ENCODE measurements around the gene MTHFD1L. TPM values are rescaled to one million over a fixed set of nuclear protein-coding genes. Genes with fewer than 3 reads are reported as not detected.

MTHFD1L gene
- total and polyA plus RNA-seq, 2 donors (not counting 3 experiments of a cell fraction or from before 2014, with no cell fraction given) = 40.2 to 120 TPM

- intact Hi-C loops (cut with micrococcal nuclease) = no loop called here
These were observed 136.6 kb downstream of the MTHFD1L start for GRCh38 chr6:151002057-151002450.

More at GRCh38 chr6:151002057-151002450, 136.6 kb downstream of the MTHFD1L start:
- Histone ChIP-seq H3K4me3 (replicated peaks in 1 of 3; ENCODE audit: insufficient read depth in 1 of 3, low read depth in 1 of 3, low read length in 3 of 3) (no peak overlapping the region), H3K9me1 (replicated peaks; ENCODE audit: control insufficient read depth, extremely low read depth, insufficient read depth, low read length) (no peaks in the 10 kb centered on the region), H2AFZ (ENCODE audit: low read depth, low read length) (no peak overlapping the region), H4K20me1 (replicated peaks; ENCODE audit: control insufficient read depth, extremely low read depth, insufficient read depth, low read length) (no peaks in the 10 kb centered on the region), H3K79me2 (ENCODE audit: control insufficient read depth, insufficient read depth, low read length) (peaks cover 13% of the 10 kb centered on the region), H3K9ac (replicated peaks; ENCODE audit: extremely low read depth, insufficient read depth, low read length) (no peak overlapping the region), H3K4me2 (ENCODE audit: insufficient read depth, low read length) (no peak overlapping the region), H3K36me3 (ENCODE audit: control insufficient read depth in 2 of 2, extremely low read depth in 1 of 2, insufficient read depth in 2 of 2, low read length in 2 of 2) (no peaks in the 10 kb centered on the region), H3K27me3 (ENCODE audit: control insufficient read depth in 2 of 2, insufficient read depth in 2 of 2, low read length in 2 of 2) (no peaks in the 10 kb centered on the region), H3K4me1 (ENCODE audit: control insufficient read depth, extremely low read depth, insufficient read depth, low read length) (peaks cover 41% of the 10 kb centered on the region), H3K27ac (ENCODE audit: insufficient read depth, low read depth, low read length) (no peak overlapping the region), H3K9me3 (replicated peaks; ENCODE audit: control insufficient read depth, insufficient read depth, low read length) (no peaks in the 10 kb centered on the region)
- dilution Hi-C loops (cut with MboI; ENCODE audit: extremely low pct_ligation_motif_present, low sequenced_read_pairs) = no loop called here
- FAIRE-seq (no peak), DNase-seq (ENCODE audit: low read depth, low spot score) (no peak)
- BruUV-seq (replicated peaks) = no TSS peak
- no peak for TF ChIP-seq JUN (IDR thresholded peaks at IDR 0.05; ENCODE audit: borderline replicate concordance, insufficient read depth, insufficient read length, low read depth)
- TF ChIP-seq POLR2AphosphoS5 (IDR thresholded peaks at IDR 0.05; ENCODE audit: insufficient read depth, low read depth, low read length) = no peak
- no peak for TF ChIP-seq MYC (IDR thresholded peaks at IDR 0.05; ENCODE audit: low read depth, low read length)
- no peak for TF ChIP-seq POLR2A (IDR thresholded peaks at IDR 0.05; ENCODE audit: low read depth, low read length)
- no peak for TF ChIP-seq GATA2 (IDR thresholded peaks at IDR 0.05; ENCODE audit: insufficient read depth, insufficient read length, low read depth, low read length)
- TF ChIP-seq, protein P1, sequence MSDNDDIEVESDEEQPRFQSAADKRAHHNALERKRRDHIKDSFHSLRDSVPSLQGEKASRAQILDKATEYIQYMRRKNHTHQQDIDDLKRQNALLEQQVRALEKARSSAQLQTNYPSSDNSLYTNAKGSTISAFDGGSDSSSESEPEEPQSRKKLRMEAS (IDR thresholded peaks at IDR 0.05; ENCODE audit: insufficient read depth, insufficient read length) = no peak
- TF ChIP-seq FOS (IDR thresholded peaks at IDR 0.05; ENCODE audit: borderline replicate concordance, insufficient read depth, low read length) = no peak
- TF ChIP-seq, protein P2, sequence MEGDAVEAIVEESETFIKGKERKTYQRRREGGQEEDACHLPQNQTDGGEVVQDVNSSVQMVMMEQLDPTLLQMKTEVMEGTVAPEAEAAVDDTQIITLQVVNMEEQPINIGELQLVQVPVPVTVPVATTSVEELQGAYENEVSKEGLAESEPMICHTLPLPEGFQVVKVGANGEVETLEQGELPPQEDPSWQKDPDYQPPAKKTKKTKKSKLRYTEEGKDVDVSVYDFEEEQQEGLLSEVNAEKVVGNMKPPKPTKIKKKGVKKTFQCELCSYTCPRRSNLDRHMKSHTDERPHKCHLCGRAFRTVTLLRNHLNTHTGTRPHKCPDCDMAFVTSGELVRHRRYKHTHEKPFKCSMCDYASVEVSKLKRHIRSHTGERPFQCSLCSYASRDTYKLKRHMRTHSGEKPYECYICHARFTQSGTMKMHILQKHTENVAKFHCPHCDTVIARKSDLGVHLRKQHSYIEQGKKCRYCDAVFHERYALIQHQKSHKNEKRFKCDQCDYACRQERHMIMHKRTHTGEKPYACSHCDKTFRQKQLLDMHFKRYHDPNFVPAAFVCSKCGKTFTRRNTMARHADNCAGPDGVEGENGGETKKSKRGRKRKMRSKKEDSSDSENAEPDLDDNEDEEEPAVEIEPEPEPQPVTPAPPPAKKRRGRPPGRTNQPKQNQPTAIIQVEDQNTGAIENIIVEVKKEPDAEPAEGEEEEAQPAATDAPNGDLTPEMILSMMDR (IDR thresholded peaks at IDR 0.05; ENCODE audit: extremely low read depth in 1 of 2, insufficient read depth in 1 of 2, low read depth in 1 of 2, low read length in 2 of 2) = no peak
- TF ChIP-seq EZH2 (IDR thresholded peaks at IDR 0.05; ENCODE audit: borderline replicate concordance, low read depth, low read length, severe bottlenecking) = no peak
- ChIA-PET CTCF (interaction anchor here (1.0 to 2.5 kb wide), 2 partner anchors 110 to 322 kb away, joined by 4 to 10 read pairs; no protein-coding TSS in a partner anchor), POLR2A (no interaction called here)
